Left ventricle myocardium inferior (tissue), 1 donor: ENCODE data around the gene INO80. TPM values are rescaled to one million over a fixed set of nuclear protein-coding genes. Genes with fewer than 3 reads are reported as not detected.

ENCODE experiments used
- DNase-seq: peaks from one replicate; pipeline ENCODE4 v3.0.0-alpha.2; 2020
- H3K27ac ChIP-seq: fragments of 200-600 bp; replicated peaks from 2 replicates; pipeline ENCODE4 v1.8.0; 2021
- H3K27me3 ChIP-seq: fragments of 200-600 bp; 2 replicates; pipeline ENCODE4 v1.8.0; 2021; ENCODE audit warnings: low read depth
- H3K36me3 ChIP-seq: fragments of 200-600 bp; 2 replicates; pipeline ENCODE4 v1.8.0; 2021
- H3K4me1 ChIP-seq: fragments of 200-600 bp; 2 replicates; pipeline ENCODE4 v1.8.0; 2021
- H3K4me3 ChIP-seq: fragments of 200-600 bp; 2 replicates; pipeline ENCODE4 v1.8.0; 2021; ENCODE audit warnings: mild to moderate bottlenecking, moderate library complexity
- H3K9me3 ChIP-seq: fragments of 200-600 bp; replicated peaks from 2 replicates; pipeline ENCODE4 v1.8.0; 2021
- CTCF ChIP-seq: fragments of 200-600 bp; IDR thresholded peaks from 2 replicates; pipeline ENCODE4 v1.8.0; 2021; ENCODE audit warnings: antibody characterized with exemption, mild to moderate bottlenecking, borderline replicate concordance
- intact Hi-C: fragments of 100-400 bp; cut with micrococcal nuclease; formaldehyde crosslinking; loops from one replicate; pipeline ENCODE4 v1.11.0; 2022
- total RNA-seq: library from RNA; stranded (reverse); fragmentation: NEBNext Ultra II Directional; extraction: Animal tissue kit (Norgen Biotek cat#: 25700); gene quantifications from one replicate; pipeline ENCODE4 v1.2.1, GENCODE V29; 2021
- donor health status: DM: no; HTN: yes; CAD: no; lungs with severe emphysema.

Gene INO80
- total RNA-seq, 1 donor from 2014 or later: 8.6 TPM

- TF ChIP-seq CTCF: no peak
- no peaks in the 10 kb centered on the region for H3K27me3 ChIP-seq
- DNase-seq: no peak
- no peak overlapping the region for H3K4me3 ChIP-seq
- no peak overlapping the region for H3K27ac ChIP-seq
- H3K9me3 ChIP-seq: no peaks in the 10 kb centered on the region
- H3K4me1 ChIP-seq: no peaks in the 10 kb centered on the region
- H3K36me3 ChIP-seq: peaks cover 97% of the 10 kb centered on the region
- intact Hi-C loops: no loop called here
Observed at GRCh38 chr15:41072013-41072412, 44.1 kb downstream of the INO80 start.

DNA sequence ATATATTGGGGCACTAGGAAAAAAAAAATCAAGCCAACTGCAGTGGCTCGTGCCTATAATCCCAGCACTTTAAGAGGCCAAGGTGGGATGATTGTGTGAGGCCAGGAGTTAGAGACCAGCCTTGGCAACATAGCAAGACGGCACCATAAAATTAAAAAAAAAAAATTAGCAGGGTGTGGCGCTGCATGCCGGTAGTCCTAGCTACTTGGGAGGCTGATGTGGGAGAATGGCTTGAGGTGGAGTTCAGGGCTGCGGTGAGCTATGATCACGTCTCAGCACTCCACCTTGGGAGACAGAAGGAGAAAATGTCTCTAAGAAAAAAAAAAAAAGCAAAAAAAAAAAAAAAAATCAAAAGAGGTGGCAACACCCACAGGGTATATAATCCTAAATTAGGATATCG, 49.6 kb downstream of the INO80 start:
- Histone ChIP-seq H3K27me3 (no peaks in the 10 kb centered on the region), H3K27ac (no peak overlapping the region), H3K4me1 (no peaks in the 10 kb centered on the region), H3K36me3 (peaks cover 99% of the 10 kb centered on the region), H3K9me3 (peaks cover 15% of the 10 kb centered on the region), H3K4me3 (no peak overlapping the region)
- TF ChIP-seq CTCF: no peak
- DNase-seq: no peak
- intact Hi-C loops: no loop called here

DNA sequence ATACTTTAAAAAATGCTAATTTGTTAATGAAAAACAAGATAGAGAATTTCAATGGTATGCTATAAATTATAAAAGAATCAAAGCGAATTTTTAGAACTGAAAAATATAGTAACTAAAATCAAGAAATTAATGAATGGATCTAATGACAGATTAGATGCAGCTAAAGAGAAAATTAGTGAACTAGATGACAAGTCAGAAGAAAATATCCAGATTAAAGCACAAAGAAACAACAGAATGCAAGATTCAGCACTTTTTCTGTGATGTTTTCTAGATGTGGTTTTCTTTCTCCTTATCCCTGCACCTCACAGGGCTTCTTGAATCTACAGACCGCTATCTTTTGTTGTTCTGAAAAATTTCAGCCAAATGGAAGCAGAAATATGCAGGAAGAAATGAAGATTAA, 54.4 kb downstream of the INO80 start:
- intact Hi-C loops: no loop called here
- Histone ChIP-seq H3K27ac (no peak overlapping the region), H3K4me3 (no peak overlapping the region), H3K9me3 (peaks cover 22% of the 10 kb centered on the region), H3K36me3 (peaks cover 98% of the 10 kb centered on the region), H3K27me3 (no peaks in the 10 kb centered on the region), H3K4me1 (no peaks in the 10 kb centered on the region)
- no peak for TF ChIP-seq CTCF
- no peak for DNase-seq

DNA sequence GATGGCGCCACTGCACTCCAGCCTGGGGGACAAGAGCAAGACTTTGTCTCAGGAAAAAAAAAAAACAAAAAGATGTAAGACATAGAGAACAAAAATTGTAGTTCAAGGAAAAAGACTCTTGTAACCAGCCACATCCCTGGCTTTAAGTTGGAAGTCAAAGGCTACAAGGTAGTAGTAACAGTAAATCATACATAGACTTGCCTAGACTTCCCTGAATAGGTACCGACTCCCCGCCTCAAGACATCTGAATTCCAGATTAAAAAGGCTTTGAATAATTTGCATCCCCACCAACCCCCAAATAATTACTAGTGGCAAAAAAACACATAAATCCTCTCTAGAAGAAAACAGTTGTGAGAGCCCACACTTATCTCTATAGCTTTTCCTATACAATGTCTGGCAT, 55.6 kb downstream of the INO80 start:
- TF ChIP-seq CTCF: no peak
- H3K36me3 ChIP-seq: peaks cover 98% of the 10 kb centered on the region

DNA sequence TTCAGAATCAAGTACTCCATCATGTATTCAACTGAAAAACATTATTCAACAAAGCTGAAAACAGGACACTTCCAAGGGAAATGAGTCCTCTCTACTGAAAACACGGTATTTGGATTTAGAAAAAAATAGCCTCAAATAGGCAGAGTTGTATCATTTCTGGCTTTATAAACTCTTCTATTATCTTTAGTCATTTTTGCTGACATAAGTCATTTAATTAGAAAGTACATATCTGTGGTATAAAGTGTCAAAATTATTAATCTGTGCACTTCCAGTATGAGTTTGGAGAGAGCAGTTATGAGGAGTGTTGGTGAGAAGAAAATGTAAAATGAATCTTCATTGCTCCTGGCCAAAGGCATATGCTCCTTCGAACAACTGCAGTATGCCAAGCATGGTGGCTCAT, 59.3 kb downstream of the INO80 start:
- H3K4me3 ChIP-seq: no peak overlapping the region
- intact Hi-C loops: no loop called here
- H3K4me1 ChIP-seq: no peaks in the 10 kb centered on the region
- peaks cover 10% of the 10 kb centered on the region for H3K9me3 ChIP-seq
- no peaks in the 10 kb centered on the region for H3K27me3 ChIP-seq
- no peak overlapping the region for H3K27ac ChIP-seq
- TF ChIP-seq CTCF: no peak
- DNase-seq: no peak
- H3K36me3 ChIP-seq: peaks cover 98% of the 10 kb centered on the region

More for the DNA sequence above, 55.6 kb downstream of the INO80 start:
- Histone ChIP-seq H3K9me3 (peaks cover 22% of the 10 kb centered on the region), H3K4me1 (no peaks in the 10 kb centered on the region), H3K27ac (no peak overlapping the region), H3K4me3 (no peak overlapping the region), H3K27me3 (no peaks in the 10 kb centered on the region)
- intact Hi-C loops: no loop called here
- DNase-seq: no peak

DNA sequence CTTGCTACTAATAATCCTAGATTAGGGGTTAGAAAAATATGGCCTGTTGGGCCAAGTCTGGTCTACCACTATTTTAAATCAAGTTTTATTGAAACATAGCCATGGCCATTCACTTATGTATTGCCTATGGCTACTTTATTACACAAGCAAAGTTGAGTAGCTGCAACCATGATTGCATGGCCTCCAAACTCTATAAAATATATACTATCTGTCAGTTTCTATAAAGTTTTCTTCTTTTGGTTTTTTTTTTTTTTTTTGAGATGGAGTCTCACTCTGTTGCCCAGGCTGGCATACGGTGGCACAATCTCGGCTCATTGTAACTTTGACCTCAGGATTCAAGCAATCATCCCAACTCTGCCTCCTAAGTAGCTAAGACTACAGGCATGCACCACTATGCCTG, 60.4 kb downstream of the INO80 start:
- no peaks in the 10 kb centered on the region for H3K27me3 ChIP-seq
- no peak overlapping the region for H3K4me3 ChIP-seq
- H3K9me3 ChIP-seq: no peaks in the 10 kb centered on the region
- H3K27ac ChIP-seq: no peak overlapping the region
- H3K36me3 ChIP-seq: peaks cover 98% of the 10 kb centered on the region
- no peaks in the 10 kb centered on the region for H3K4me1 ChIP-seq
- no peak for TF ChIP-seq CTCF
- DNase-seq: no peak
- intact Hi-C loops: no loop called here
